ENCODE data around the gene DELE1.
A peak's percentile ranks its signal among the peaks of the same experiment; 100 is the strongest.

The DELE1 gene

DNA sequence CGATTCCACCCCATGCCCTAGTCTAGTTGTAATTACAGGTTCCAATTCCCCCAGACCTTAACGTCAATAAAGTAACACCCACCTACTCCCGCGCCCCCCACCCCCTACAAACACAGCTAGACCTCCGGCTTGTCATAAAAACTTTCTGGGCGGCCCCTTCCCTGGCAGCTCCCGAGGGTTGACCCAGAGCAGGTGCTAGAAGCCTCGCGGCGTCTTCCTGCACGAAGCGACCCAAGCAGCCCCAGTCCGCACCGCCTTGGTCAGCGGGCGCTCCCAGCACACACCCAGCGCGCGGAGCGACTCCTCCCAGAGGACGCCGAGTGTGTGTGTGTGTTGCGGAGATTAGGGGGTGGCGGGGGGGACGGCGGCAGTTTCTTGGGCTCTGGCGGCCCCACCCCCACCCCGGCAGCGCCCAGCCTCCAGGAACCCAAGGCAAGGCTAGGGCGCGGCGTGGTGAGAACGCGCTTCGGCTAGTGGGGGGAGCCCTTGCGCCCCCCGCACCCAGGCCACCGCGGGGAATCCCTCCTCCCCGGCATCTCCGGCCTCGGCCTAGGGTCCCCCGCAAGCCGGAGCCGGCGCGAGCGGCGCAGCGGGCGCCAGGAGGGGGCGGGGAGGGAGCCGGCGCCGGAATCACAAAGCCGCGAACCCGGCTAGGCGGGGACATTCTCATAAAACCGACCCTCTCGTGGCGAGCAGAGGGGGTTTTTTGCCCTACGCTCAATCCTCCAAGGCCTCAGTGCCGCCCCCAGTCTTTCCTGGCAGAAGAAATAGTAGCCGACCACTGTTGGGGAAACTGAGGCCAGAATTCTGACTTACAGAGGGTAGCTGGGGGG lies 47.7 kb upstream of the DELE1 start (continued):
- TF ChIP-seq ZBTB8A (tag by site-specific recombination; IDR thresholded peaks at IDR 0.05) (peak; percentile 67; the same call in 1 of the 2 replicates), GLIS2 (tag by site-specific recombination; IDR thresholded peaks at IDR 0.05) (peak; percentile 94), ZNF132 (tag by site-specific recombination; IDR thresholded peaks at IDR 0.05; ENCODE audit: borderline replicate concordance) (no peak), ZNF501 (tag by site-specific recombination; IDR thresholded peaks at IDR 0.05) (no peak), ZNF292 (tag by site-specific recombination; IDR thresholded peaks at IDR 0.05; ENCODE audit: borderline replicate concordance, low read depth) (no peak), BCL11B (tag by site-specific recombination; IDR thresholded peaks at IDR 0.05; ENCODE audit: low read depth) (no peak), ZNF621 (tag by site-specific recombination; IDR thresholded peaks at IDR 0.05) (no peak), ZNF626 (tag by site-specific recombination; IDR thresholded peaks at IDR 0.05) (no peak), SCRT2 (tag by site-specific recombination; IDR thresholded peaks at IDR 0.05) (no peak), ZNF768 (tag by site-specific recombination; IDR thresholded peaks at IDR 0.05) (no peak), ZNF837 (tag by site-specific recombination; IDR thresholded peaks at IDR 0.05) (no peak), ZNF16 (tag by site-specific recombination; IDR thresholded peaks at IDR 0.05; ENCODE audit: low read depth) (no peak), ZNF404 (tag by site-specific recombination; IDR thresholded peaks at IDR 0.05) (no peak), ZNF146 (tag by site-specific recombination; IDR thresholded peaks at IDR 0.05) (no peak), ZNF596 (tag by site-specific recombination; IDR thresholded peaks at IDR 0.05) (no peak), EGR2 (tag by site-specific recombination; IDR thresholded peaks at IDR 0.05; ENCODE audit: low read depth) (0 out of 2 replicates have a peak, but pooled peaks have one; percentile 43), IKZF3 (tag by site-specific recombination; IDR thresholded peaks at IDR 0.05) (no peak), ZNF202 (tag by site-specific recombination; IDR thresholded peaks at IDR 0.05; ENCODE audit: borderline replicate concordance) (no peak), ZFHX2 (tag by site-specific recombination; conservative IDR thresholded peaks at IDR 0.05) (peak; percentile 51), ZSCAN23 (tag by site-specific recombination; IDR thresholded peaks at IDR 0.05) (no peak), ZBTB17 (tag by site-specific recombination; IDR thresholded peaks at IDR 0.05) (no peak), ZNF223 (tag by site-specific recombination; IDR thresholded peaks at IDR 0.05) (no peak), ZNF561 (tag by site-specific recombination; IDR thresholded peaks at IDR 0.05; ENCODE audit: borderline replicate concordance) (0 out of 2 replicates have a peak, but pooled peaks have one; percentile 51), ZFP41 (tag by site-specific recombination; IDR thresholded peaks at IDR 0.05; ENCODE audit: borderline replicate concordance) (no peak), TCF7L2 (IDR thresholded peaks at IDR 0.05; ENCODE audit: borderline replicate concordance, low read depth, low read length) (no peak)
- TF ChIP-seq, protein P1, sequence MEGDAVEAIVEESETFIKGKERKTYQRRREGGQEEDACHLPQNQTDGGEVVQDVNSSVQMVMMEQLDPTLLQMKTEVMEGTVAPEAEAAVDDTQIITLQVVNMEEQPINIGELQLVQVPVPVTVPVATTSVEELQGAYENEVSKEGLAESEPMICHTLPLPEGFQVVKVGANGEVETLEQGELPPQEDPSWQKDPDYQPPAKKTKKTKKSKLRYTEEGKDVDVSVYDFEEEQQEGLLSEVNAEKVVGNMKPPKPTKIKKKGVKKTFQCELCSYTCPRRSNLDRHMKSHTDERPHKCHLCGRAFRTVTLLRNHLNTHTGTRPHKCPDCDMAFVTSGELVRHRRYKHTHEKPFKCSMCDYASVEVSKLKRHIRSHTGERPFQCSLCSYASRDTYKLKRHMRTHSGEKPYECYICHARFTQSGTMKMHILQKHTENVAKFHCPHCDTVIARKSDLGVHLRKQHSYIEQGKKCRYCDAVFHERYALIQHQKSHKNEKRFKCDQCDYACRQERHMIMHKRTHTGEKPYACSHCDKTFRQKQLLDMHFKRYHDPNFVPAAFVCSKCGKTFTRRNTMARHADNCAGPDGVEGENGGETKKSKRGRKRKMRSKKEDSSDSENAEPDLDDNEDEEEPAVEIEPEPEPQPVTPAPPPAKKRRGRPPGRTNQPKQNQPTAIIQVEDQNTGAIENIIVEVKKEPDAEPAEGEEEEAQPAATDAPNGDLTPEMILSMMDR (tag by site-specific recombination; IDR thresholded peaks at IDR 0.05), result peak; percentile 27
- TF ChIP-seq, protein P2, sequence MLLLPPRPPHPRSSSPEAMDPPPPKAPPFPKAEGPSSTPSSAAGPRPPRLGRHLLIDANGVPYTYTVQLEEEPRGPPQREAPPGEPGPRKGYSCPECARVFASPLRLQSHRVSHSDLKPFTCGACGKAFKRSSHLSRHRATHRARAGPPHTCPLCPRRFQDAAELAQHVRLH (tag by site-specific recombination; IDR thresholded peaks at IDR 0.05), result no peak
- TF ChIP-seq, protein P3, sequence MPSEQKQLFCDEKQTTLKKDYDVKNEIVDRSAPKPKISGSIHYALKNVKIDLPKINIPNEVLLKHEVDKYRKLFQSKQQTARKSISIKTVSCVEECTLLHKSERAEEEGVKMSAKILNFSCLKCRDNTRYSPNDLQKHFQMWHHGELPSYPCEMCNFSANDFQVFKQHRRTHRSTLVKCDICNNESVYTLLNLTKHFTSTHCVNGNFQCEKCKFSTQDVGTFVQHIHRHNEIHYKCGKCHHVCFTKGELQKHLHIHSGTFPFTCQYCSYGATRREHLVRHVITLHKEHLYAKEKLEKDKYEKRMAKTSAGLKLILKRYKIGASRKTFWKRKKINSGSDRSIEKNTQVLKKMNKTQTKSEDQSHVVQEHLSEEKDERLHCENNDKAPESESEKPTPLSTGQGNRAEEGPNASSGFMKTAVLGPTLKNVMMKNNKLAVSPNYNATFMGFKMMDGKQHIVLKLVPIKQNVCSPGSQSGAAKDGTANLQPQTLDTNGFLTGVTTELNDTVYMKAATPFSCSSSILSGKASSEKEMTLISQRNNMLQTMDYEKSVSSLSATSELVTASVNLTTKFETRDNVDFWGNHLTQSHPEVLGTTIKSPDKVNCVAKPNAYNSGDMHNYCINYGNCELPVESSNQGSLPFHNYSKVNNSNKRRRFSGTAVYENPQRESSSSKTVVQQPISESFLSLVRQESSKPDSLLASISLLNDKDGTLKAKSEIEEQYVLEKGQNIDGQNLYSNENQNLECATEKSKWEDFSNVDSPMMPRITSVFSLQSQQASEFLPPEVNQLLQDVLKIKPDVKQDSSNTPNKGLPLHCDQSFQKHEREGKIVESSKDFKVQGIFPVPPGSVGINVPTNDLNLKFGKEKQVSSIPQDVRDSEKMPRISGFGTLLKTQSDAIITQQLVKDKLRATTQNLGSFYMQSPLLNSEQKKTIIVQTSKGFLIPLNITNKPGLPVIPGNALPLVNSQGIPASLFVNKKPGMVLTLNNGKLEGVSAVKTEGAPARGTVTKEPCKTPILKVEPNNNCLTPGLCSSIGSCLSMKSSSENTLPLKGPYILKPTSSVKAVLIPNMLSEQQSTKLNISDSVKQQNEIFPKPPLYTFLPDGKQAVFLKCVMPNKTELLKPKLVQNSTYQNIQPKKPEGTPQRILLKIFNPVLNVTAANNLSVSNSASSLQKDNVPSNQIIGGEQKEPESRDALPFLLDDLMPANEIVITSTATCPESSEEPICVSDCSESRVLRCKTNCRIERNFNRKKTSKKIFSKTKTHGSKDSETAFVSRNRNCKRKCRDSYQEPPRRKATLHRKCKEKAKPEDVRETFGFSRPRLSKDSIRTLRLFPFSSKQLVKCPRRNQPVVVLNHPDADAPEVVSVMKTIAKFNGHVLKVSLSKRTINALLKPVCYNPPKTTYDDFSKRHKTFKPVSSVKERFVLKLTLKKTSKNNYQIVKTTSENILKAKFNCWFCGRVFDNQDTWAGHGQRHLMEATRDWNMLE (tag by site-specific recombination; conservative IDR thresholded peaks at IDR 0.05; ENCODE audit: low read depth), result no peak
- TF ChIP-seq, protein P4, sequence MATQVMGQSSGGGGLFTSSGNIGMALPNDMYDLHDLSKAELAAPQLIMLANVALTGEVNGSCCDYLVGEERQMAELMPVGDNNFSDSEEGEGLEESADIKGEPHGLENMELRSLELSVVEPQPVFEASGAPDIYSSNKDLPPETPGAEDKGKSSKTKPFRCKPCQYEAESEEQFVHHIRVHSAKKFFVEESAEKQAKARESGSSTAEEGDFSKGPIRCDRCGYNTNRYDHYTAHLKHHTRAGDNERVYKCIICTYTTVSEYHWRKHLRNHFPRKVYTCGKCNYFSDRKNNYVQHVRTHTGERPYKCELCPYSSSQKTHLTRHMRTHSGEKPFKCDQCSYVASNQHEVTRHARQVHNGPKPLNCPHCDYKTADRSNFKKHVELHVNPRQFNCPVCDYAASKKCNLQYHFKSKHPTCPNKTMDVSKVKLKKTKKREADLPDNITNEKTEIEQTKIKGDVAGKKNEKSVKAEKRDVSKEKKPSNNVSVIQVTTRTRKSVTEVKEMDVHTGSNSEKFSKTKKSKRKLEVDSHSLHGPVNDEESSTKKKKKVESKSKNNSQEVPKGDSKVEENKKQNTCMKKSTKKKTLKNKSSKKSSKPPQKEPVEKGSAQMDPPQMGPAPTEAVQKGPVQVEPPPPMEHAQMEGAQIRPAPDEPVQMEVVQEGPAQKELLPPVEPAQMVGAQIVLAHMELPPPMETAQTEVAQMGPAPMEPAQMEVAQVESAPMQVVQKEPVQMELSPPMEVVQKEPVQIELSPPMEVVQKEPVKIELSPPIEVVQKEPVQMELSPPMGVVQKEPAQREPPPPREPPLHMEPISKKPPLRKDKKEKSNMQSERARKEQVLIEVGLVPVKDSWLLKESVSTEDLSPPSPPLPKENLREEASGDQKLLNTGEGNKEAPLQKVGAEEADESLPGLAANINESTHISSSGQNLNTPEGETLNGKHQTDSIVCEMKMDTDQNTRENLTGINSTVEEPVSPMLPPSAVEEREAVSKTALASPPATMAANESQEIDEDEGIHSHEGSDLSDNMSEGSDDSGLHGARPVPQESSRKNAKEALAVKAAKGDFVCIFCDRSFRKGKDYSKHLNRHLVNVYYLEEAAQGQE (tag by site-specific recombination; IDR thresholded peaks at IDR 0.05), result 0 out of 2 replicates have a peak, but pooled peaks have one; percentile 14

All from HEK293 (cell line).